K562 (cell line): ENCODE data around the gene GOLGA5. TPM values are rescaled to one million over a fixed set of nuclear protein-coding genes. Genes with fewer than 3 reads are reported as not detected.

ENCODE experiments used
- CHD2 ChIP-seq: IDR thresholded peaks from 2 replicates; pipeline ENCODE4 v1.6.1; 2011; ENCODE audit warnings: low read depth, low read length
- FOXP1 ChIP-seq: sonication (generic); formaldehyde crosslinking; IDR thresholded peaks from 2 replicates; pipeline ENCODE4 v1.8.0; 2022; ENCODE audit warnings: mild to moderate bottlenecking, missing genetic modification reagents
- MCM3 ChIP-seq: fragments of 450-650 bp; IDR thresholded peaks from 2 replicates; pipeline ENCODE4 v1.6.1; 2016
- MED1 ChIP-seq: sonication (generic); formaldehyde crosslinking; IDR thresholded peaks from 2 replicates; pipeline ENCODE4 v1.8.1; 2023; ENCODE audit warnings: missing genetic modification reagents, borderline replicate concordance
- PHTF2 ChIP-seq: fragments of 250-450 bp; sonication (Bioruptor Pico); IDR thresholded peaks from 2 replicates; pipeline ENCODE4 v1.5.0; 2021; ENCODE audit warnings: mild to moderate bottlenecking
- SOX6 ChIP-seq: fragments of 450-650 bp; IDR thresholded peaks from 2 replicates; pipeline ENCODE4 v1.6.1; 2014; ENCODE audit warnings: mild to moderate bottlenecking
- ZNF431 ChIP-seq: sonication (generic); formaldehyde crosslinking; IDR thresholded peaks from 2 replicates; pipeline ENCODE4 v1.8.0; 2022; ENCODE audit warnings: mild to moderate bottlenecking, missing genetic modification reagents
- ZNF699 ChIP-seq: fragments of 250-450 bp; sonication (Bioruptor Pico); IDR thresholded peaks from 2 replicates; pipeline ENCODE4 v1.8.0; 2021; ENCODE audit warnings: mild to moderate bottlenecking, moderate library complexity; ENCODE audit not compliant: insufficient replicate concordance
- ZNF780A ChIP-seq: fragments of 250-450 bp; sonication (Bioruptor Pico); IDR thresholded peaks from 2 replicates; pipeline ENCODE4 v1.5.0; 2021; ENCODE audit warnings: mild to moderate bottlenecking
- polyA plus RNA-seq, 8 experiments: library from polyadenylated mRNA; depleted of rRNA in 4 of 8; stranded (reverse) in 5 of 8; unstranded in 3 of 8; fragments of >200 nt; fragmentation: Nextera tagmentation in 2 of 8; fragmentation: Illumina TruSeq in 1 of 8; extraction: Ambion mirVana in 2 of 8; extraction: Trizol in 1 of 8; gene quantifications; 2 replicates each; pipeline versions ENCODE4 v1.2.1 to v1.2.3, GENCODE V29; 2011 to 2014; ENCODE audit warnings: inconsistent platforms in 1 of 8, missing spikeins in 1 of 8
- total RNA-seq, 7 experiments: library from RNA; depleted of rRNA in 6 of 7; stranded (reverse); fragments of >200 nt in 6 of 7; fragmentation: Illumina TruSeq in 2 of 7; extraction: Trizol in 2 of 7; gene quantifications; 2 replicates each; pipeline versions ENCODE4 v1.2.1 to v1.2.3, GENCODE V29; 2011 to 2021; ENCODE audit warnings: low replicate concordance in 1 of 7
- TF ChIP-seq, protein P1 (sequence below): fragments of 250-450 bp; sonication (Bioruptor Pico); IDR thresholded peaks from 2 replicates; pipeline ENCODE4 v1.4.0; 2020
- TF ChIP-seq, protein P2 (sequence below): fragments of 450-650 bp; IDR thresholded peaks from 2 replicates; pipeline ENCODE4 v1.6.1; 2017; ENCODE audit warnings: antibody characterized with exemption
- TF ChIP-seq, protein P3 (sequence below): fragments of 250-450 bp; sonication (Bioruptor Pico); IDR thresholded peaks from 2 replicates; pipeline ENCODE4 v1.5.0; 2021; ENCODE audit warnings: mild to moderate bottlenecking, moderate library complexity
- TF ChIP-seq, protein P4 (sequence below): sonication (generic); IDR thresholded peaks from 2 replicates; pipeline ENCODE4 v1.6.1; 2016
- TF ChIP-seq, protein P5 (sequence below): fragments of 250-450 bp; sonication (Bioruptor Pico); IDR thresholded peaks from 2 replicates; pipeline ENCODE4 v1.5.0; 2021
- TF ChIP-seq, protein P6 (sequence below): IDR thresholded peaks from 2 replicates; pipeline ENCODE4 v1.6.1; 2011; ENCODE audit warnings: borderline replicate concordance, low read depth, mild to moderate bottlenecking, moderate library complexity, low read length; ENCODE audit not compliant: insufficient read depth, poor library complexity, severe bottlenecking

Gene GOLGA5
- total and polyA plus RNA-seq, 9 of the 15 experiments (the other 6 are each of a cell fraction or from before 2014, with no cell fraction given) = 5.7 to 19.6 (median 12.7) TPM

DNA sequence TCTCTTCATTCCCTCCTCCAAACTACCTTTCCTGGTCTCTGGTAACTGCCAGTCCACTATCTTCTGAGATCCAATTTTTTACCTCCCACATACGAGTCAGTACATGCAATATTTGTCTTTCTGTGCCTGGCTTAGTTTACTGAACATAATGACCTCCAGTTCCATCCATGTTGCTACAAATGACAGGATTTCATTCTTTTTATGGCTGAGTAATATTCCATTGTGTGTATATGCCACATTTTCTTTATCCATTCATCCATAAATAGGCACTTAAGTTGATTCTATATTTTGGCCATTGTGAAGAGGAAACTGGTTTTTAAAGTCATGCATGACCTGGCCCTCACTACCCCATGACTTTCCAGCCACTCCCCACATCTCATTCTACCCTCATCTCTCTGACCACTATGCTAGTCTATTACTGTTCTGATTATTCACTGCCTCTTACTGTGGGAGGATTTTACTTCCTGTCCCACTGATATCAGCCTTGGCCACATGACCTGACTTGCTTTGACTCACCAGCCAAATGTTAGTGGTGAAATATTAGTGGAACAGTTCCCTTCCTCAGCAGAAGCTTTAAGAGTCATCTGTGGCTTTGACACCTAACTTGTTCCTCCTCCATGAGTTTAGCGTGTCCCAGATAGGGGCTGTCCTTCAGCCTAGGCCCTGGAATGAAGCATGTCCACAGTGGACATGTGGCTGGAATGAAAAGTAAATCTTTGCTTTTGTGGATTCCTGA is 52.2 kb downstream of the GOLGA5 start (continued):
- TF ChIP-seq, protein P1, sequence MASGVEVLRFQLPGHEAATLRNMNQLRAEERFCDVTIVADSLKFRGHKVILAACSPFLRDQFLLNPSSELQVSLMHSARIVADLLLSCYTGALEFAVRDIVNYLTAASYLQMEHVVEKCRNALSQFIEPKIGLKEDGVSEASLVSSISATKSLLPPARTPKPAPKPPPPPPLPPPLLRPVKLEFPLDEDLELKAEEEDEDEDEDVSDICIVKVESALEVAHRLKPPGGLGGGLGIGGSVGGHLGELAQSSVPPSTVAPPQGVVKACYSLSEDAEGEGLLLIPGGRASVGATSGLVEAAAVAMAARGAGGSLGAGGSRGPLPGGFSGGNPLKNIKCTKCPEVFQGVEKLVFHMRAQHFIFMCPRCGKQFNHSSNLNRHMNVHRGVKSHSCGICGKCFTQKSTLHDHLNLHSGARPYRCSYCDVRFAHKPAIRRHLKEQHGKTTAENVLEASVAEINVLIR = no peak
- TF ChIP-seq, protein P2, sequence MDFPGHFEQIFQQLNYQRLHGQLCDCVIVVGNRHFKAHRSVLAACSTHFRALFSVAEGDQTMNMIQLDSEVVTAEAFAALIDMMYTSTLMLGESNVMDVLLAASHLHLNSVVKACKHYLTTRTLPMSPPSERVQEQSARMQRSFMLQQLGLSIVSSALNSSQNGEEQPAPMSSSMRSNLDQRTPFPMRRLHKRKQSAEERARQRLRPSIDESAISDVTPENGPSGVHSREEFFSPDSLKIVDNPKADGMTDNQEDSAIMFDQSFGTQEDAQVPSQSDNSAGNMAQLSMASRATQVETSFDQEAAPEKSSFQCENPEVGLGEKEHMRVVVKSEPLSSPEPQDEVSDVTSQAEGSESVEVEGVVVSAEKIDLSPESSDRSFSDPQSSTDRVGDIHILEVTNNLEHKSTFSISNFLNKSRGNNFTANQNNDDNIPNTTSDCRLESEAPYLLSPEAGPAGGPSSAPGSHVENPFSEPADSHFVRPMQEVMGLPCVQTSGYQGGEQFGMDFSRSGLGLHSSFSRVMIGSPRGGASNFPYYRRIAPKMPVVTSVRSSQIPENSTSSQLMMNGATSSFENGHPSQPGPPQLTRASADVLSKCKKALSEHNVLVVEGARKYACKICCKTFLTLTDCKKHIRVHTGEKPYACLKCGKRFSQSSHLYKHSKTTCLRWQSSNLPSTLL = no peak
- TF ChIP-seq MCM3 (no peak), FOXP1 (CRISPR knock-in tag) (no peak), PHTF2 (CRISPR knock-in tag) (no peak), SOX6 (peak; percentile 22; the same call in 1 of the 2 replicates), CHD2 (no peak), ZNF699 (CRISPR knock-in tag) (no peak), ZNF780A (CRISPR knock-in tag) (no peak), MED1 (CRISPR knock-in tag) (no peak), ZNF431 (CRISPR knock-in tag) (no peak)
- TF ChIP-seq, protein P3, sequence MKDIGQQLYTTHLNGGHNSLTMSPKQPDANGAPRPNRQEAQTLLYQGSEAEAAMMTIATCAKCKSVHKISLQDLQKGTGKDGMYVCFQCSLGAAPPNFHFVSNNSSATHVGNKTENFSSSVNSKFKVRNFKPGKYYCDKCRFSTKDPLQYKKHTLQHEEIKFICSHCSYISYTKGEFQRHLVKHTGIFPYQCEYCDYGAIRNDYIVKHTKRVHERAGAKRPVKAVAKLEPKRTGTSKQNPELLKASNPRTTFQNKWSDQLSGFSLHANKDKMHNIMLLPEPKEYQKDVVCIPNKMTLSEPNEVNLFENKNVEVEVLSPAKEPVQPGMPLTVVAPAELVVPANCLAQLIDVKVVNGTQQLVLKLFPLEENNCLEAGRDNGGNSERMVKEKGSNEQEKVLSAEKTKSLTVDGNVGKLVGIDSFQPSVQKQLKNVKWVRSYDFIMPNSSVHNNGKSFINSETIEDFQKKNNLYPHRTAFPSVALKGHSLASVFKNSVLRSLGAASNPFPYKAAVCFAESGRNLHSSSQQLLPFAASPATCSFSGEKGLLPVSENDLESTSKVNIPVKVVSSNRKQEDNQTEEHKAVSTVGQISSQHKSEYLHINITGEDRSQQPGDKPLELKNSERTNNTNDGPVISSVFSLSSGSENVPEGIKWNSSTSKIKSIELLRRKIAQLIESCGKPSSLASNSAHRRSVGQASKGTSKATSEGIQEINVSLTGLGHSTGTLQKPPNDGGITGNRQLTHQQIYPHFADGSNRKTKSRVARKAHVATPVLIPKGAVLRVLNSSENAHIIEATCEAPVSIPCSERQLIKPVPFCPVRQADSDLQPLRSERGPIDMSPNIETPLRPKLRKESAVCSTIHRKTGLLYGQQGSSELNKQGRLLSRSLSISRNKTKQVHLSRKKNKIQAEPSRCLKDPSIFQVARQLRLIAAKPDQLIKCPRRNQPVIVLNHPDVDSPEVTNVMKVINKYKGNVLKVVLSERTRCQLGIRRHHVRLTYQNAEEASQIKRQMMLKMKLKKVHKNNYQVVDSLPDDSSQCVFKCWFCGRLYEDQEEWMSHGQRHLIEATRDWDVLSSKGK (CRISPR knock-in tag) = no peak
- TF ChIP-seq, protein P4, sequence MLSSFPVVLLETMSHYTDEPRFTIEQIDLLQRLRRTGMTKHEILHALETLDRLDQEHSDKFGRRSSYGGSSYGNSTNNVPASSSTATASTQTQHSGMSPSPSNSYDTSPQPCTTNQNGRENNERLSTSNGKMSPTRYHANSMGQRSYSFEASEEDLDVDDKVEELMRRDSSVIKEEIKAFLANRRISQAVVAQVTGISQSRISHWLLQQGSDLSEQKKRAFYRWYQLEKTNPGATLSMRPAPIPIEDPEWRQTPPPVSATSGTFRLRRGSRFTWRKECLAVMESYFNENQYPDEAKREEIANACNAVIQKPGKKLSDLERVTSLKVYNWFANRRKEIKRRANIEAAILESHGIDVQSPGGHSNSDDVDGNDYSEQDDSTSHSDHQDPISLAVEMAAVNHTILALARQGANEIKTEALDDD = peak; percentile 51
- TF ChIP-seq, protein P5, sequence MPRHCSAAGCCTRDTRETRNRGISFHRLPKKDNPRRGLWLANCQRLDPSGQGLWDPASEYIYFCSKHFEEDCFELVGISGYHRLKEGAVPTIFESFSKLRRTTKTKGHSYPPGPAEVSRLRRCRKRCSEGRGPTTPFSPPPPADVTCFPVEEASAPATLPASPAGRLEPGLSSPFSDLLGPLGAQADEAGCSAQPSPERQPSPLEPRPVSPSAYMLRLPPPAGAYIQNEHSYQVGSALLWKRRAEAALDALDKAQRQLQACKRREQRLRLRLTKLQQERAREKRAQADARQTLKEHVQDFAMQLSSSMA (CRISPR knock-in tag) = no peak
- TF ChIP-seq, protein P6, sequence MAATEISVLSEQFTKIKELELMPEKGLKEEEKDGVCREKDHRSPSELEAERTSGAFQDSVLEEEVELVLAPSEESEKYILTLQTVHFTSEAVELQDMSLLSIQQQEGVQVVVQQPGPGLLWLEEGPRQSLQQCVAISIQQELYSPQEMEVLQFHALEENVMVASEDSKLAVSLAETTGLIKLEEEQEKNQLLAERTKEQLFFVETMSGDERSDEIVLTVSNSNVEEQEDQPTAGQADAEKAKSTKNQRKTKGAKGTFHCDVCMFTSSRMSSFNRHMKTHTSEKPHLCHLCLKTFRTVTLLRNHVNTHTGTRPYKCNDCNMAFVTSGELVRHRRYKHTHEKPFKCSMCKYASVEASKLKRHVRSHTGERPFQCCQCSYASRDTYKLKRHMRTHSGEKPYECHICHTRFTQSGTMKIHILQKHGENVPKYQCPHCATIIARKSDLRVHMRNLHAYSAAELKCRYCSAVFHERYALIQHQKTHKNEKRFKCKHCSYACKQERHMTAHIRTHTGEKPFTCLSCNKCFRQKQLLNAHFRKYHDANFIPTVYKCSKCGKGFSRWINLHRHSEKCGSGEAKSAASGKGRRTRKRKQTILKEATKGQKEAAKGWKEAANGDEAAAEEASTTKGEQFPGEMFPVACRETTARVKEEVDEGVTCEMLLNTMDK = no peak
